WI38 (cell line): Measurements from ENCODE around the gene GPR35.

Experiments
- H3K4me3 ChIP-seq: 2 replicates; pipeline ENCODE4 v1.5.1; 2011; ENCODE audit warnings: low read depth, mild to moderate bottlenecking, control low read depth, low read length
- TF ChIP-seq, protein P1 (sequence below): IDR thresholded peaks from 2 replicates; pipeline ENCODE4 v1.5.1; 2012; ENCODE audit warnings: low read depth, mild to moderate bottlenecking, control low read depth, low read length

Gene GPR35

DNA sequence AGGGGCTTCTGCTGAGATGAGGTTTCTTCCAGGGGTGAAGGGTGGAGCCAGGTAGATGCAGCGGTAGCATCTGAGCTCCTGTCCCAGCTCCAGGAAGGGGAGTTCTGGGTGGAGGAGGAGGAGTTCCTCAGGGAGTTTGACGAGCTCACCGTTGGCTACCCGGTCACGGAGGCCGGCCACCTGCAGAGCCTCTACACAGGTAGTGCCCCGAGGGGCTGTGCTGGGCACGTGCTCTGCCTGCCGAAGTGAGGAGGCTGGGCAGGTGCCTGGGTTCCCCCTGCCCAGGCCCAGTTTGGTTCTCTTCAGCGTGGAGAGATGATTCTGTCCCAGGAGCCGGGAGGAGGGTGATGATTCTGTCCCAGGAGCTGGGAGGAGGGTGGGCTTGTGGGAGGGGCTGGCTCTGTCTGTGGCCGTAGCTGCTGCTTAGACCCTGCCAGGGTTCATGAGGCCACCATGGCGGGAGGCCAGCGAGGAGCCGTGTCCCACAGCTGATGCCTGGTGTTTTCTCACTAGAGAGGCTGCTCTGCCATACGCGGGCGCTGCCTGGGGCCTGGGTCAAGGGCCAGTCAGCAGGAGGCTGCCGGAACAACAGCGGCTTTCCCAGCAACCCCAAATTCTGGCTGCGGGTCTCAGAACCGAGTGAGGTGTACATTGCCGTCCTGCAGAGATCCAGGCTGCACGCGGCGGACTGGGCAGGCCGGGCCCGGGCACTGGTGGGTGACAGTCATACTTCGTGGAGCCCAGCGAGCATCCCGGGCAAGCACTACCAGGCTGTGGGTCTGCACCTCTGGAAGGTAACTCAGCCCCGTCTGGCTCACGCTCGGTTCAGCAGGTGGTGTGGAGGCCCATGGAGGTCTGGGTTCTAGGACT lies 30.5 kb upstream of the GPR35 start:
- TF ChIP-seq, protein P1, sequence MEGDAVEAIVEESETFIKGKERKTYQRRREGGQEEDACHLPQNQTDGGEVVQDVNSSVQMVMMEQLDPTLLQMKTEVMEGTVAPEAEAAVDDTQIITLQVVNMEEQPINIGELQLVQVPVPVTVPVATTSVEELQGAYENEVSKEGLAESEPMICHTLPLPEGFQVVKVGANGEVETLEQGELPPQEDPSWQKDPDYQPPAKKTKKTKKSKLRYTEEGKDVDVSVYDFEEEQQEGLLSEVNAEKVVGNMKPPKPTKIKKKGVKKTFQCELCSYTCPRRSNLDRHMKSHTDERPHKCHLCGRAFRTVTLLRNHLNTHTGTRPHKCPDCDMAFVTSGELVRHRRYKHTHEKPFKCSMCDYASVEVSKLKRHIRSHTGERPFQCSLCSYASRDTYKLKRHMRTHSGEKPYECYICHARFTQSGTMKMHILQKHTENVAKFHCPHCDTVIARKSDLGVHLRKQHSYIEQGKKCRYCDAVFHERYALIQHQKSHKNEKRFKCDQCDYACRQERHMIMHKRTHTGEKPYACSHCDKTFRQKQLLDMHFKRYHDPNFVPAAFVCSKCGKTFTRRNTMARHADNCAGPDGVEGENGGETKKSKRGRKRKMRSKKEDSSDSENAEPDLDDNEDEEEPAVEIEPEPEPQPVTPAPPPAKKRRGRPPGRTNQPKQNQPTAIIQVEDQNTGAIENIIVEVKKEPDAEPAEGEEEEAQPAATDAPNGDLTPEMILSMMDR = no peak
- no peak overlapping the region for H3K4me3 ChIP-seq

DNA sequence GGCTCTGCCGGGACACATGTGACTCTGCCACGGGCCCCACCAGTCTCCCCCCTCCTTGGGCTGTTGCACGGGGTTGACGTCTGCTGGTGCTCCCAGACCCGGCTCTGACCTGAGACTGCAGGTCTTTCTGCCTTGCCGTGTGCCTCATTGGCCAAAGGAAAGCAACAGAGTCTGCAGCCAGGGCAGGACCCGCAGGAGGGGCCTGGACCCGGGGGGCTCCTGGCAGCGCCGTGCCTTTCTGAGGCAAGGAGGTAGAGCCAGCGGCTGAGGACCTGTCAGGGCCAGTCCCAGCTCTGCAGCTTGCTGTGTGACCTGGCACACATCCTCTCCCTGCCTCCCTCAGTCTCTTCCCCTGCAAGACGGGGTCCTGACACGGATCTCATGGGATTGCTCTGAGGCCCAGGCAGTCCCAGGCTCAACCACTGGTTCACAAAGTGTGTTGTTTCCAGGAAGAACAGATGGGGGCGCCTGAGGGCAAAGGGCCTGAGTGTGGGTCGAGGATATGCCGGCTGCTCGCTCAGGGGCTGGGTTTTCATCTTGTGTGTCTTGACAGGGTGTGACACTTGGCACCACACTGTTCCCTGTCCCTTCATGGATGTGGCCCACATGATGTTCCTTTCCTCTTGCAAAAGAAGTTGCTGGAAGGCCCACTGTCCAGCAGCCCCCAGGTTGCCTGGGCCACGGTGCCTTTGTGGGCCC lies 29.8 kb upstream of the GPR35 start:
- H3K4me3 ChIP-seq = no peak overlapping the region
- TF ChIP-seq, protein P1 = 0 out of 2 replicates have a peak, but pooled peaks have one; percentile 3

DNA sequence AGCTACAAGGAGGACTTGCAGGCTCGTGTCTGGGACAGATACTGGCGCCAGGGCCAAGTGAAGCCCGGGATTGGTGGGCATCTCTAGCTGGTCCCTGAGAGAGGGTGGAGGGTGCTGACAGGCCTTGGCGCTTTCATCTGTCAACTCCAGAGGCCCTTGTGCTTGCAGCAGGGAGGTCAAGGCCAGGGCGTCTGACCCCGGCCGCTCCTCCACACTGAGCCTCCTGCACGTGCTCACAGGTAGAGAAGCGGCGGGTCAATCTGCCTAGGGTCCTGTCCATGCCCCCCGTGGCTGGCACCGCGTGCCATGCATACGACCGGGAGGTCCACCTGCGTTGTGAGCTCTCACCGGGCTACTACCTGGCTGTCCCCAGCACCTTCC lies 29.2 kb upstream of the GPR35 start:
- TF ChIP-seq, protein P1 = no peak
- H3K4me3 ChIP-seq = no peak overlapping the region

DNA sequence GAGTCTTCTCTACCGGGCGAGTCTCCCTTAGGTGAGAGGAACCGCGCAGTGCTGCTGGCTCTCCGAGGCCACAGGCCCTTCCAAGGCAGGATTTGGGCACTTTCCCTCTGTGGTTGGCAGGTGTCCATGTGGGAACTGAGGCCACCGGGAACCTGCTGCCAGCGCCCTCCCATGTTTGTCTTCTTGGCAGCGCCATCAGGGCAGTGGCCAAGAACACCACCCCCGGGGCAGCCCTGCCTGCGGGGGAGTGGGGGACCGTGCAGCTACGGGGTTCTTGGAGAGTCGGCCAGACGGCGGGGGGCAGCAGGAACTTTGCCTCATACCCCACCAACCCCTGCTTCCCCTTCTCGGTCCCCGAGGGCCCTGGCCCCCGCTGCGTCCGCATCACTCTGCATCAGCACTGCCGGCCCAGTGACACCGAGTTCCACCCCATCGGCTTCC lies 28.8 kb upstream of the GPR35 start:
- TF ChIP-seq, protein P1 = no peak

DNA sequence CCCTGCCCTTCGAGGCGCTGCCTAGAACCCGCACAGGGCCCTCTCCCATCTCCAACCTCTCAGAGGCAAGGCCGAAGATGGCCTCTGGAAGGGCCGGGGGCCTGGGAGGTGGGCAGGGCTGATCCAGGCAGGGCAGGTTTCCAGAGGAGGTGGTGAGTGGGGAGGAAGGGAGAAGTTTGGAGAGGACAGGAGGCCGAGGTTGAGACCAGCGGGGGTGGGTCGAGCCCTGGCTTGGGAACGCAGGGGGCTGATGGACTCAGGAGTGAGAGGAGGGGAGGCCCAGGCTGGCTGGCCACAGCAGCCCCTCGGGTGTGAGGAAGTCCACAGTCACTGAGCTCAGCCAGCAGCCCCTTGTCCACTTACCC lies 28.2 kb upstream of the GPR35 start:
- TF ChIP-seq, protein P1 = no peak

More for the DNA sequence above, 28.8 kb upstream of the GPR35 start:
- H3K4me3 ChIP-seq = no peak overlapping the region

DNA sequence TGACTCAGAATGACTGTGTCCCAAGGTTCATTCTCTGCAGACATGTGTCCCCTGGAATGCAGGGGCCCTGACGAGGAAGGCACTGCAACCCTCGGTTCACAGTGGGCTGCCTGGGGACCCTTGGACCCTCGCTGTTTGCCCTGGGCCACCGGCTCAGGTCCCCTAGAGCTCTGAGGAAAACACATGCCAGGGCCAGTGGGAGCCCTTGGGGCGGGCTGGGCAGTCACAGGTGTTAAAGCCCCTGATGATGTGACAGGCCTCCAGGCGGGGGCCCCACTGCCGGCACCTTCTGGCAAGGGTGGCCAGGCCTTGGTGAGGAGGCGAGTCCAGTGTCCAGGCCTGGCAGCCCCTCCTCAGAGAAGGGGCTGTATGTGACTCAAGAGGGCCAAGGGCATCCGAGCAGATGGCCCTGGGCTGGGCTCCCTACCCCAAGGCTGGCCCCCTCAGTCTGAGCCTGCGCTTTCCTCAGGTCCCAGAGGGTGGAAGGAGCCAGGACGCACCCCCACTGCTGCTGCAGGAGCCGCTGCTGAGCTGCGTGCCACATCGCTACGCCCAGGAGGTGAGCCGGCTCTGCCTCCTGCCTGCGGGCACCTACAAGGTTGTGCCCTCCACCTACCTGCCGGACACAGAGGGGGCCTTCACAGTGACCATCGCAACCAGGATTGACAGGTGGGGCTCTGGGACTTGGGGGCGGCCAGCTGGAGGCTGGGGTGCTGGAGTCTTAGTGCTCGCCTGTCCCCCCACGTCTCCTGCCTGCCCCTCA lies 27.7 kb upstream of the GPR35 start:
- H3K4me3 ChIP-seq = no peak overlapping the region
- TF ChIP-seq, protein P1 = no peak

More for the DNA sequence above, 28.2 kb upstream of the GPR35 start:
- no peak overlapping the region for H3K4me3 ChIP-seq
